ENCODE data around the gene PCSK4. TPM values are rescaled to one million over a fixed set of nuclear protein-coding genes. Genes with fewer than 3 reads are reported as not detected.

The PCSK4 gene
- total and polyA plus RNA-seq, 9 of the 15 experiments (the other 6 are each of a cell fraction or from before 2014, with no cell fraction given), result 0.01 to 9.1 (median 2.1) TPM; not detected in 1

DNA sequence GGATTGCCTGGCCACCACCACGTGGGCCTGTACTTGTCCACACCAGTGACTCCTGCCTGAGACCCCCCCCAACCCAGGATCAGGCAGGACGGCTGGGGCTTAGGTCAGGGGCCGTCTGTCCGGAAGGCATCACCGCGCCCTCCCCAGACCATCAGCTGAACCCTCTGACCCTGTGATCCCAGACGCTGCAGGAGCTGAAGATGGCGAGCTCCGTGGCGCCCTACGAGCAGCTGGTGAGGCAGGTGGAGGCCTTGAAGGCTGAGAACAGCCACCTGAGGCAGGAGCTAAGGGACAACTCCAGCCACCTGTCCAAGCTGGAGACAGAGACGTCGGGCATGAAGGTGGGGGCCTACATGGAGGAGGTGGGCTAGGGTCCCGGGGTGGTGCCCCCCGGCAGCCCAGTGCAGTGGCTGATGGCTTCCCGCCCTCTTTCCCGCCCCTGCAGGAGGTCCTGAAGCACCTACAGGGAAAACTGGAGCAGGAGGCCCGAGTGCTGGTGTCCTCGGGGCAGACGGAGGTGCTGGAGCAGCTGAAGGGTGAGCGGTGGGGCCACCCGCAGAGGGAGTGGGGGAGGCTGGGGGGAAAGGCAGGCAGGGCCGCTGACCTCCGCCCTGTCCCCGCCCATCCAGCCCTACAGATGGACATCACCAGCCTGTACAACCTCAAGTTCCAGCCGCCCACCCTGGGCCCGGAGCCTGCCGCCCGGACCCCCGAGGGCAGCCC is 37.2 kb downstream of the PCSK4 start:
- Histone ChIP-seq H3K4me1 (replicated peaks in 1 of 2; ENCODE audit: control insufficient read depth in 2 of 2, insufficient read depth in 2 of 2, low read length in 2 of 2) (peaks cover 5 to 75% of the 10 kb centered on the region in 2 experiments; a peak in 4 of 5 replicates), H3K27ac (ENCODE audit: extremely low read depth, low read depth, low read length) (no peak overlapping the region), H3K79me2 (ENCODE audit: control insufficient read depth, insufficient read depth, low read length) (no peaks in the 10 kb centered on the region), H3K36me3 (ENCODE audit: control insufficient read depth, insufficient read depth, low read length) (no peaks in the 10 kb centered on the region), H4K20me1 (replicated peaks; ENCODE audit: control insufficient read depth, insufficient read depth, low read length) (peaks cover 15% of the 10 kb centered on the region), H2AFZ (ENCODE audit: low read depth, low read length) (no peak overlapping the region), H3K9ac (ENCODE audit: insufficient read depth in 1 of 2, low read depth in 2 of 2, low read length in 2 of 2) (peak overlapping the region in 1 of 2 experiments; percentile 19; a peak in 1 of 4 replicates), H3K9me1 (ENCODE audit: control insufficient read depth, insufficient read depth, low read length) (peaks cover 7% of the 10 kb centered on the region), H3K4me3 (no peak overlapping the region), H3K4me2 (ENCODE audit: insufficient read depth, low read length) (no peak overlapping the region), H3K9me3 (replicated peaks; ENCODE audit: control insufficient read depth, insufficient read depth, low read depth, low read length) (no peaks in the 10 kb centered on the region), H3K27me3 (ENCODE audit: control insufficient read depth in 2 of 2, insufficient read depth in 2 of 2, low read length in 2 of 2) (peaks cover 0 to 12% of the 10 kb centered on the region in 2 experiments; a peak in 1 of 5 replicates)
- in situ Hi-C loops (cut with MboI), result no loop called here
- ATAC-seq (no peak), FAIRE-seq (no peak), DNase-seq (ENCODE audit: extremely low read depth in 1 of 4, low spot score in 3 of 4) (no peak)
- intact Hi-C loops (cut with micrococcal nuclease), result no loop called here
- POLR2A ChIA-PET, result interaction anchor here (0.6 to 3.1 kb wide), 9 partner anchors 10 to 595 kb away, joined by 3 to 10 read pairs (median 3); partner anchors contain the start of gene CIRBP
- CTCF ChIA-PET (ENCODE audit: low intra/inter-chr PET ratio), result no interaction called here
- no TSS peak for BruUV-seq (replicated peaks)
- 12% methylated on average over 26 of the region's 30 CpGs for WGBS (ENCODE audit: insufficient coverage, low coverage, missing lambda C conversion rate)
- TF ChIP-seq ZBTB7A (IDR thresholded peaks at IDR 0.05; ENCODE audit: borderline replicate concordance, control insufficient read depth, low read depth, low read length) (peak; percentile 42; the same call in 1 of the 2 replicates), ZC3H11A (IDR thresholded peaks at IDR 0.05; ENCODE audit: low read depth, low read length) (no peak), ZNF586 (CRISPR knock-in tag; conservative IDR thresholded peaks at IDR 0.05) (no peak), RBFOX2 (IDR thresholded peaks at IDR 0.05; ENCODE audit: low read depth, low read length) (no peak), HDGF (IDR thresholded peaks at IDR 0.05) (no peak), HDAC3 (IDR thresholded peaks at IDR 0.05; ENCODE audit: borderline replicate concordance, partially characterized antibody) (no peak), ZNF785 (CRISPR knock-in tag; IDR thresholded peaks at IDR 0.05) (no peak), FIP1L1 (IDR thresholded peaks at IDR 0.05; ENCODE audit: low read depth, low read length, poor library complexity, severe bottlenecking) (peak; percentile 29)
- TF ChIP-seq, protein P1, sequence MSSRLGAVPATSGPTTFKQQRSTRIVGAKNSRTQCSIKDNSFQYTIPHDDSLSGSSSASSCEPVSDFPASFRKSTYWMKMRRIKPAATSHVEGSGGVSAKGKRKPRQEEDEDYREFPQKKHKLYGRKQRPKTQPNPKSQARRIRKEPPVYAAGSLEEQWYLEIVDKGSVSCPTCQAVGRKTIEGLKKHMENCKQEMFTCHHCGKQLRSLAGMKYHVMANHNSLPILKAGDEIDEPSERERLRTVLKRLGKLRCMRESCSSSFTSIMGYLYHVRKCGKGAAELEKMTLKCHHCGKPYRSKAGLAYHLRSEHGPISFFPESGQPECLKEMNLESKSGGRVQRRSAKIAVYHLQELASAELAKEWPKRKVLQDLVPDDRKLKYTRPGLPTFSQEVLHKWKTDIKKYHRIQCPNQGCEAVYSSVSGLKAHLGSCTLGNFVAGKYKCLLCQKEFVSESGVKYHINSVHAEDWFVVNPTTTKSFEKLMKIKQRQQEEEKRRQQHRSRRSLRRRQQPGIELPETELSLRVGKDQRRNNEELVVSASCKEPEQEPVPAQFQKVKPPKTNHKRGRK (tag; IDR thresholded peaks at IDR 0.05), result no peak
- TF ChIP-seq, protein P2, sequence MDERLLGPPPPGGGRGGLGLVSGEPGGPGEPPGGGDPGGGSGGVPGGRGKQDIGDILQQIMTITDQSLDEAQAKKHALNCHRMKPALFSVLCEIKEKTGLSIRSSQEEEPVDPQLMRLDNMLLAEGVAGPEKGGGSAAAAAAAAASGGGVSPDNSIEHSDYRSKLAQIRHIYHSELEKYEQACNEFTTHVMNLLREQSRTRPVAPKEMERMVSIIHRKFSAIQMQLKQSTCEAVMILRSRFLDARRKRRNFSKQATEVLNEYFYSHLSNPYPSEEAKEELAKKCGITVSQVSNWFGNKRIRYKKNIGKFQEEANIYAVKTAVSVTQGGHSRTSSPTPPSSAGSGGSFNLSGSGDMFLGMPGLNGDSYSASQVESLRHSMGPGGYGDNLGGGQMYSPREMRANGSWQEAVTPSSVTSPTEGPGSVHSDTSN (CRISPR knock-in tag; IDR thresholded peaks at IDR 0.05; ENCODE audit: low read depth), result no peak
- TF ChIP-seq, protein P2 (tag; conservative IDR thresholded peaks at IDR 0.05; ENCODE audit: low read depth), result no peak
- TF ChIP-seq, protein P3, sequence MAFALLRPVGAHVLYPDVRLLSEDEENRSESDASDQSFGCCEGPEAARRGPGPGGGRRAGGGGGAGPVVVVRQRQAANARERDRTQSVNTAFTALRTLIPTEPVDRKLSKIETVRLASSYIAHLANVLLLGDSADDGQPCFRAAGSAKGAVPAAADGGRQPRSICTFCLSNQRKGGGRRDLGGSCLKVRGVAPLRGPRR (CRISPR knock-in tag; IDR thresholded peaks at IDR 0.05), result no peak
- TF ChIP-seq, protein P4, sequence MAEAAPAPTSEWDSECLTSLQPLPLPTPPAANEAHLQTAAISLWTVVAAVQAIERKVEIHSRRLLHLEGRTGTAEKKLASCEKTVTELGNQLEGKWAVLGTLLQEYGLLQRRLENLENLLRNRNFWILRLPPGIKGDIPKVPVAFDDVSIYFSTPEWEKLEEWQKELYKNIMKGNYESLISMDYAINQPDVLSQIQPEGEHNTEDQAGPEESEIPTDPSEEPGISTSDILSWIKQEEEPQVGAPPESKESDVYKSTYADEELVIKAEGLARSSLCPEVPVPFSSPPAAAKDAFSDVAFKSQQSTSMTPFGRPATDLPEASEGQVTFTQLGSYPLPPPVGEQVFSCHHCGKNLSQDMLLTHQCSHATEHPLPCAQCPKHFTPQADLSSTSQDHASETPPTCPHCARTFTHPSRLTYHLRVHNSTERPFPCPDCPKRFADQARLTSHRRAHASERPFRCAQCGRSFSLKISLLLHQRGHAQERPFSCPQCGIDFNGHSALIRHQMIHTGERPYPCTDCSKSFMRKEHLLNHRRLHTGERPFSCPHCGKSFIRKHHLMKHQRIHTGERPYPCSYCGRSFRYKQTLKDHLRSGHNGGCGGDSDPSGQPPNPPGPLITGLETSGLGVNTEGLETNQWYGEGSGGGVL (CRISPR knock-in tag; IDR thresholded peaks at IDR 0.05), result no peak
